ENCODE measurements around the gene UBAC1.

DNA sequence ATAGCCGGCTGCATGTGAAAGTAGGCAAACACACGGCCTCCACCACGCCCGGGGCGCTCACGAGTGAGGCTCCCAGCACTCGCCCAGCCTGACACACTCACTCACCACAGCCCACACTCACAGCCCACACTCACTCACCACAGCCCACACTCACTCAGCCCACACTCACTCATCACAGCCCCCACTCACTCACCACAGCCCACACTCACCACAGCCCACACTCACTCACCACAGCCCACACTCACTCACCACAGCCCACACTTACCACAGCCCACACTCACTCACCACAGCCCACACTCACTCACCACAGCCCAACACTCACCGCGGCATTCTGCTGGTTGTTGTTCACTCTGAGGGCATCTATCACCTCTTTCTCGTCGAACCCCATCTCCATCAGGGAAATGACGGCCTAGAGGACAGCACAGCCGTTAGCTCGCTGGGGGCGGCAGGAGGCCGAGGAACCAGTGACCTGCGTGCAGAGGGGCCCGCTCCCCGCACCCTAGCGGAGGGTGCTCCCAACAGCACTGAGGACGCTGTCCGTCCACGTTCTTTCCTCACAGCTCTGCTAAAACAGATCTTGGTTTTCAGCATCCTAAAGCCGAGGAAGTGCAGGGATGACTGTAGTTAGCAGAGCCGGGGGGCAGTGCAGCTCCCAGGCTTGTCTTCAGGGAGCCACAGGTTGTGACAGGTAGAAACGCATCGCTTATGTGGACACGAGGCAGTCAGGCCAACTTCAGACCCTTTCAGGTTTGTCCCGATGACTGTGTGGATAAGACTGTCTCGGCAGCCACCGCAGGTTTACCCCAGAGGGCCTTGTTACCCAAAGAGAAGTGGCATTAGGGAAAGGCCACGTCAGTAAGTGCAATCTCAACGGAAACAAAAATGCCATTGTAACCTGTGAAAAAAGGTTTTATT is 21.6 kb downstream of the UBAC1 start:
- TF ChIP-seq EZH2 (IDR thresholded peaks at IDR 0.05; ENCODE audit: borderline replicate concordance, control insufficient read depth, low read depth, low read length) (peak; percentile 90; the same call in 1 of the 2 replicates), CTCF (IDR thresholded peaks at IDR 0.05 in 2 of 3, conservative IDR thresholded peaks at IDR 0.05 in 1 of 3; ENCODE audit: control insufficient read depth in 2 of 3, extremely low read depth in 1 of 3, insufficient read depth in 1 of 3, low read depth in 3 of 3, low read length in 3 of 3) (no peak), JUND (IDR thresholded peaks at IDR 0.05; ENCODE audit: low read depth, low read length) (no peak), PAX5 (IDR thresholded peaks at IDR 0.05; ENCODE audit: borderline replicate concordance, low read depth, low read length) (peak; percentile 93), RAD21 (IDR thresholded peaks at IDR 0.05; ENCODE audit: insufficient read depth, low read depth, low read length) (no peak)
